LoVo (cell line): ENCODE data around the gene COL11A2.

Experiments
- DNase-seq: peaks from one replicate; pipeline ENCODE4 v3.0.0-alpha.2; 2016; ENCODE audit warnings: low spot score

COL11A2 gene

DNA sequence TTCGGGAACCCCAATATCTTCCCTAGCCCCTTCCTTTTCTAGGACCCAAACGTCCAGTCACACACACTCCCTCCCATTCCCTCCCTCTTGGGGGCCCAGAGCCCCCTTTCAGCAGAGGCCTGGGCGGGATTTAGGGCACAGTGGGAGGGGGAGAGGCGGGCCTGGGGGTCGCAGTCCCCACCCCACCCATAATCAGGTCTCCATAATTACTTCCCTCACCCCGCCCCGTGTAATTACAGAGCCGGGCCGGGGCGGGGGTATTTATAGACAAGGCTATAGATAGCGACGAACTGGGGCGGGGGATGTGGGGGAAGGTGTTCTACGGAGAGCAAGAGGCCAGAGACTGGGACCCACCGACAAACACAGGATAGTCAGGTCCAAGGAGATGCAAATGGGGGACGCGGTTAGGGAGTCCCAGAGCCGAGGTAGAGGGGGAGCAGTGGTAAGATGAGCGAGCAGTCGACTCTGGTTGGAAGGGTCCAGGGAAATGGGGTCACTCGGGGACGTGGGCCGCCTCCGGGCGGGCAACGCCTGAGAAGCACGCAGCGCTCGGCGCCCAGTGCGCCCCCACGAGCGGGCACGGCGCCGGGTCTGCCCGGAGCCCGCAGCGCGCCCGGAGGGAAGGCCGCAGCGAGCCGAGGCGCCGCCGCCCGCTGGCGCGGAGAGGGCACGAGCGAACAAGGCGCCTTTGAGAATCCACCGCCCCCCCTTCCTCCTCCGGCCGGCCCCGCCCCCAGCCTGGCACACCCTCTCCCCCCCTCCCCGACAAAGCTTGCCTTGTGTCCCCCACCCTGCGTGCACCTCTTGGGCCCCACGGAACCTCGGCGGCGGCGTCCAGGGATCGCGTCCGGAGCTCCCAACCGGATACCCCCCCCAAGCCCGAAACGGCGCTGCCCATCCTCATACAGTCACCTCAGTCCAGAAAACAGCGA lies 670 bp upstream of the COL11A2 start:
- DNase-seq, result no peak

GRCh38 chr6:33191383-33192104 lies 723 bp downstream of the COL11A2 start:
- DNase-seq, result no peak

- DNase-seq, result no peak
Measured at GRCh38 chr6:33190504-33191107, 1.7 kb downstream of the COL11A2 start.

DNA sequence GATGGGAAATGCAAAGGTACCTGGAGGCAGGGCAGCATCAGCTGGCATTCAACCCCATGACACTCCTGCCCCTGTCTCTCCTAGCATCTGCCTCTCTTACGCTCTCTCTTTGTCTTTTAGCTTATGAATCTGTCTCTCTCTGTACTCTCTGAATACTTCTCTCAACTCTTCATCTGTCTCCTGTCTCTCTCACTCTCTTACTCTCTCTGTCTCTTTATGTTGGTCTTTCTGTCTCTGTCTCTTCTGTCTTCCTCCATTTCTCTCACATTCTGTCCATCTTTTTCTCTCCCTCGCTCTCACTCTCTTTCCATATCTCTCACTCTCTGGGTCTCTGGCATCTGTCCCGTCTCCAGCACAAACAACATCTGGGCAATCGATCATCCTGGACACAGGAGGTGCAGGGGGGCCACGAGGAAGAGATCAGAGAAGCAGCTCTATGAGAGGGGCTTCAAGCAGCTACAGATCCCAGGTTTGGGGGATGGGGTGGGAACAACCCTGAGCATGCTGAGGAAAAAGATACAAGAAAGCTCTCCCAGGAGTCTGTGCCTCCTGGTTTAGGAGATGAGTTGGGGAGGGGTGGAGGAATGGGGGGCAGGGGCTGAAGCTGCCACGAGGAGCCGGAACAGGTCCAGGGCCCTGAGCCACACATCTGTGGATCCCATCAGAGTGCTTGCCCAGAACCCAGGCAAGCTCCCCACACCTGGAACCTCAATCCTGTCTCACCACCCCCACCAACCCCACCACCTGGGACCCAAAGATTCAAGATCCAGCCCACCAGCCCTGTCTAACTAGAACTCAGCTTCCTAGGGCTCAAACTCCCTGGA lies 2.4 kb downstream of the COL11A2 start:
- DNase-seq, result no peak

DNA sequence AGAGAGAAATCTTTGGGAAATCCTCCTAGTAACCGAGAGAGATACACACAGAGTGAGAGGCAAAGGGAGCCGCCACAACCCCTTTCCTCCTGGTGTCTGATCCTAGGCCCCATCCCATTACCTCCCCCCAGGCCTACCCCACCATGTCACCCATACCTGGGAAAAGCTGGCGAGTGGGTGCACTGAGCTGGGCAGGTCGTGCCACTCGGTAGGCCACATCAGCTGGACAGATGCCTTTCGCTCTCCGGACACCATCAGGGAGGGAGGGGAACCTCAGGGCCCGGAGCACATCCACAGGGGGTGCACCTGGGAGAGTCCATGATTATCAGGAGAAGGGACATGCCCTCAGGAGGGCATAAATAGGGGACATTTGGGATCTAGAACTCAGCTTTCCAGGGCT lies 3.1 kb downstream of the COL11A2 start:
- no peak for DNase-seq

- no peak for DNase-seq
Measured at GRCh38 chr6:33187809-33188208, 4.5 kb downstream of the COL11A2 start.

DNA sequence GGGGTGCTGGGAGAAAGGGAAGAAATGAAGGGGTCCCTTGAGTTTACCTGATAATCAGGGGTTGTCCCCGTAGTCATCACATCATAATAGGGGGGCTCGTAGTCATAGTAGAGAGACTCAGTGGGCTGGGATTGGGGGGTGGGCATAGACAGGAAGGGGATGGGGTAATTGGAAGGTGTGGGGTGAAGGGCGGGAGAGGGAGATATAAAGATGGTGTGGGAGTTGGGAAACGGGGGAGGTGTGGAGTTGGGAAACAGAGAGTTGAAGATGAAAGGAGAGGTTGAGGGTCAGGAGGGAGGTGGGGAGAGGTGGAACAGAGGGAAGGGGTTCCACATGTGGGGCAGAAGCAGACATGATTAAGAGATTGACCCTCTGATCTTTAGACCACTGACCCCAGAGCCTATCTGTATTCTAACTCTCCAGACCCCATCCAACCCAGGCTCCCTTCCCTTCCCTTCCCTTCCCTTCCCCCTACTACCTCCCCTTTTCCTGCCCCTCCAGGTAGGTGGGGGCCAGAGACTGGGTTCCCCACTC lies 6.5 kb downstream of the COL11A2 start:
- DNase-seq, result no peak

DNA sequence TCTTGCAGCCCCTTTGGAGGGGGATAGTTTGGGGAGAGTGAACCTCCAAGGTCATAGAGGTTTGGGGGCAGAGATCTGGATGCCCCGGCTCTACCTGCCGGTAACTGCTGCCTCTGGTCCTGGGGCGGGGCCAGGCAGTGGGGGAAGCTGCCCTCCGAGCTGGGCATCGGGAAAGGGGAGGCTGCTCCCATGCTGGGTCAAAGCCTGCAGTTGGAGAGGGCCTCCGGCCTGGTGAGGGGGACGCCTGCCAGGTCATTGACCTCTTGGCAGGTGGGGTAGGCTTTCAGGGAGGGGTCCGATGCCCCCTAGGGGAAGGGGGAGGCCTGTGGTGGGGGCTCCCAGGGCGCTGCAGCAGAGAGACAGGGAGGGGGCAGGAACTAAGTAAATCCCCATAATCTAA lies 7.1 kb downstream of the COL11A2 start:
- DNase-seq, result no peak

DNA sequence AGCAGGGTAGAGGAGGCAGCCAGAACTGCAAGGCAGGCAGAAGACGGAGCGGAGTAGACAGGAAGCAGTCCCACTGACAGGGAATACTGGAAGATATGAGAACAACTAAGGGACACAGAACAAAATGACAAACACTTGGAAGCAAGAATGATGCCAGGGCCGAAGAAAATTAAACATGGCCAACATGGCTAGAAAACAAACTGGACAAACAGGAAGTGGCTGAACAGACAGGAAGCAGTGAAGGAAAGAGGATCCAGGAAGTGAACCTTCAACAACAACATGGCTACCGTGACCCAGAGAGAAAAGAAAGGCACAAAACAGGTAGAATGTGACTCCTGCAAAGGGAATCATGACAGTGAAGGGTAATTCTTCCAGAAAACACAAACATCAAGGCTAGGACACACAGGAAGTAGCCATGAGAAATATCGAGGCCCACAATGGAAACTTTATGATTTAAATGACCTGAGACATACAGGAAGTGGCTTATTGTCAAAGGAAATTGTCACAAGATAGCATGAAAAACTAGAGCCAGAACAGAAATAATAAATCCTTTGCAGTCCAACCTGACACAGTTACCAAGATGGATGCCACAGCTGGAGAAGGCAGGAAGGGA lies 9.1 kb downstream of the COL11A2 start:
- no peak for DNase-seq

- DNase-seq, result no peak
Measured at GRCh38 chr6:33181141-33181540, 11.1 kb downstream of the COL11A2 start.

- no peak for DNase-seq
Measured at GRCh38 chr6:33178755-33179475, 13.4 kb downstream of the COL11A2 start.

DNA sequence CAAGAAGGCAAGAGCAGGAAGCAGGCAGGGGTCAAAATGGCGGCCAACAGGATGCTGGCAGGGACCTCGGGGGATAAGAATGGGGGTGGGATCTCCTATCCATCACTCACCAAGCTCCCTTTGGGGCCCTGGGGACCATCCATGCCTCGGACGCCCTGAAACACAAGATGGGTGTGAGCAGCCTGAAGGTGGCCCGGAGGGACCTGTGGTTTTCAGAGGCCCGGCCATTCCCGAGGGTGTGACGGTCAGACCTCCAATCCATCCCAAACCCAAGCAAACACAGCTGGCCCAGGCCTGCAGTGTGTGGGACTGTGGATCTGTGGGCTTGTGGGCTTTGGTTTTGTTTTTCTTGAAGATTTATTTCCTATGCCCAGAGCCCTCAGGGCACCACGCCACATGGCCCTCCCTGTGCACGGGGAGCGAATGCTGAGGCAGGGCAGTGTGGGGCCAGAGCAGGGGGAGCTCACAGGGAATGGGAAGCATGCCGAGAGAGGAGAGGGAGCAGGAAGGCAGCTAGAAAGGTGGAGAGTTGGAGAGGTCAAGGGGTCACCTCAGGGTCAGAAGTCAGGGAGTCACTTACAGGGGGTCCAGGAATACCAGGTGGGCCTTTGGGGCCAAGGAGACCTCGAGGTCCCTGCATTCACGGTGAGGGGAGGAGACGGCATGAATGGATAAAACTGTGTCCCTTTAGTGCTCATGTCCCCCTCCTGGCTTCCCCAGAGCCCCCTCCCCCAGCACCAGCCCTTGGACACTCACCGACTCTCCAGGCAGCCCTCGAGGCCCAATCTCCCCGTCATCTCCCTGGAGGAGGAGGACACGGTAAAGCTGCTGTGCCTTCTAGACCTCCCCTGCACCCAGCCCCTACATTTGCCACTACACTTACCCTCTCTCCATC lies 14.5 kb downstream of the COL11A2 start:
- DNase-seq, result no peak

DNA sequence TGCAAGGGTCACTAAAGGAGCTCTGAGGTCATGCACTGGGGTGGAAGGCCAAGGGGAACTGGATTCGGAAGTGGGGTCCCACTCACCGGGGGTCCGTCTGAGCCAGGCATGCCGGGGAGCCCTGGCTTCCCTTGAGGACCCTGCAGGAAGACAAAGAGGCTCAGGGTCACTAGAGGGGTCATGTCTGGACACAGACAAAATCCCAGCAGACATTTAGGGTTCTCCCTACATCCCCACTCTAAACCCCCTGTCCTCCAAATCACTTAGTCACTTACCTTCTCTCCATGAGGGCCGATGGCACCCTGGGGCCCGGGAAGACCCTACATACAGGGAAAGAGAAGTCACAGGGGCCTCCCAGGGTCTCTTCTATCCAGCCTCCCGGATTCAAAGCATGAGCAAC lies 15.4 kb downstream of the COL11A2 start:
- no peak for DNase-seq

GRCh38 chr6:33175436-33176069 lies 16.7 kb downstream of the COL11A2 start:
- no peak for DNase-seq

- no peak for DNase-seq
Measured at GRCh38 chr6:33174784-33175183, 17.5 kb downstream of the COL11A2 start.

- DNase-seq, result no peak
Measured at GRCh38 chr6:33173535-33174180, 18.6 kb downstream of the COL11A2 start.

- peak; percentile 14 for DNase-seq
Measured at GRCh38 chr6:33172688-33173534, 19.4 kb downstream of the COL11A2 start.
